HG02642 (cell line): Measurements from ENCODE around the gene RHOXF1.
"Not testable (repeated sequence)": the region's sequence is repeated elsewhere in the genome, so short reads cannot be mapped to it uniquely, and the experiment has no call there.

Source experiments
- ATAC-seq: cut with Tn5 transposase; IDR thresholded peaks from one replicate; pipeline ENCODE4 v1.9.1; 2021; ENCODE audit warnings: mild to moderate bottlenecking; ENCODE audit not compliant: unreplicated experiment, poor library complexity

RHOXF1 gene

GRCh38 chrX:120087289-120088017 is 28.3 kb downstream of the RHOXF1 start:
- no peak for ATAC-seq

- not testable (repeated sequence) for ATAC-seq
Observed at GRCh38 chrX:120085553-120086185, 30.0 kb downstream of the RHOXF1 start.

GRCh38 chrX:120077590-120077989 is 38.1 kb downstream of the RHOXF1 start, which contains the start of gene RHOXF2B:
RHOXF2B (minus strand) TSS chrX:120077690; CDS start chrX:120077552, 138 bp downstream.
- not testable (repeated sequence) for ATAC-seq

DNA sequence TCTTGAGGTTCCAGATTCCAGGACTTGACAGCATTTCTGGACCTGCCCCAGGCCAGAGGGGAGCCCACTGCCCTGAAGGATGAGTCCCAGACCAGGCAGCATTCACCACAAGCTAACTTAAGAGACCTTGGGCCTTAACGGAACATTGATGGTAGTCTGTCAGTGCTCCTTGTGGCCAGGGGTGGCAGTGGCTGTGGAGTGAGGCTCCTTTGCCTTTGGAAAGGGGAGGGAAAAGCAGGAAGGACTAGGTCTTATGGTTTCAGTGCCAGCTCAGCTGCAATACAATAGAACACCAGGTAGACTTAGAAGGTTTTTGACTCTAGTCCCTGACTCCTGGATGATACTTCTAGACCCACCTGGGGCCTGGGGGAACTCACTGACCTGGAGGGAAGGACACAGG is 49.5 kb downstream of the RHOXF1 start:
- not testable (repeated sequence) for ATAC-seq
